ENCODE measurements around the gene CATSPER3. TPM values are rescaled to one million over a fixed set of nuclear protein-coding genes. Genes with fewer than 3 reads are reported as not detected.

Gene CATSPER3
- polyA plus RNA-seq, 1 donor (not counting 4 experiments of a cell fraction or from before 2014, with no cell fraction given) = 0.31 TPM

- no peaks in the 10 kb centered on the region for H3K4me1 ChIP-seq (ENCODE audit: control insufficient read depth, extremely low read depth, insufficient read depth, low read length)
- no peaks in the 10 kb centered on the region for H3K79me2 ChIP-seq (ENCODE audit: control insufficient read depth, insufficient read depth, low read length)
- dilution Hi-C loops (cut with MboI; ENCODE audit: extremely low pct_ligation_motif_present, low sequenced_read_pairs) = no loop called here
- no peak overlapping the region for H3K4me3 ChIP-seq (ENCODE audit: control insufficient read depth in 2 of 3, extremely low read depth in 1 of 3, insufficient read depth in 2 of 3, low read depth in 1 of 3, low read length in 3 of 3)
- no peaks in the 10 kb centered on the region for H3K9me3 ChIP-seq (ENCODE audit: control insufficient read depth, low read depth, low read length)
- H3K36me3 ChIP-seq (ENCODE audit: control insufficient read depth in 2 of 2, extremely low read depth in 1 of 2, insufficient read depth in 2 of 2, low read length in 2 of 2) = no peaks in the 10 kb centered on the region
- no peak overlapping the region for H3K4me2 ChIP-seq (ENCODE audit: control insufficient read depth, extremely low read depth, insufficient read depth, low read depth, low read length)
- H3K9me1 ChIP-seq (ENCODE audit: control insufficient read depth, extremely low read depth, insufficient read depth, low read length) = no peaks in the 10 kb centered on the region
- H2AFZ ChIP-seq (ENCODE audit: control insufficient read depth, low read length) = no peak overlapping the region
- FAIRE-seq = no peak
- no peaks in the 10 kb centered on the region for H4K20me1 ChIP-seq (ENCODE audit: control insufficient read depth, extremely low read depth, insufficient read depth, low read length)
- no peak overlapping the region for H3K27ac ChIP-seq (ENCODE audit: control insufficient read depth, insufficient read depth, low read length)
- no peaks in the 10 kb centered on the region for H3K27me3 ChIP-seq (ENCODE audit: control insufficient read depth, extremely low read depth, insufficient read depth, low read length)
- DNase-seq (ENCODE audit: low read depth, low spot score) = no peak
- no peak overlapping the region for H3K9ac ChIP-seq (ENCODE audit: control insufficient read depth, extremely low read depth, insufficient read depth, low read length)
- TF ChIP-seq, protein P1, sequence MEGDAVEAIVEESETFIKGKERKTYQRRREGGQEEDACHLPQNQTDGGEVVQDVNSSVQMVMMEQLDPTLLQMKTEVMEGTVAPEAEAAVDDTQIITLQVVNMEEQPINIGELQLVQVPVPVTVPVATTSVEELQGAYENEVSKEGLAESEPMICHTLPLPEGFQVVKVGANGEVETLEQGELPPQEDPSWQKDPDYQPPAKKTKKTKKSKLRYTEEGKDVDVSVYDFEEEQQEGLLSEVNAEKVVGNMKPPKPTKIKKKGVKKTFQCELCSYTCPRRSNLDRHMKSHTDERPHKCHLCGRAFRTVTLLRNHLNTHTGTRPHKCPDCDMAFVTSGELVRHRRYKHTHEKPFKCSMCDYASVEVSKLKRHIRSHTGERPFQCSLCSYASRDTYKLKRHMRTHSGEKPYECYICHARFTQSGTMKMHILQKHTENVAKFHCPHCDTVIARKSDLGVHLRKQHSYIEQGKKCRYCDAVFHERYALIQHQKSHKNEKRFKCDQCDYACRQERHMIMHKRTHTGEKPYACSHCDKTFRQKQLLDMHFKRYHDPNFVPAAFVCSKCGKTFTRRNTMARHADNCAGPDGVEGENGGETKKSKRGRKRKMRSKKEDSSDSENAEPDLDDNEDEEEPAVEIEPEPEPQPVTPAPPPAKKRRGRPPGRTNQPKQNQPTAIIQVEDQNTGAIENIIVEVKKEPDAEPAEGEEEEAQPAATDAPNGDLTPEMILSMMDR (optimal IDR thresholded peaks at IDR 0.05 in 1 of 3, IDR thresholded peaks at IDR 0.05 in 1 of 3, conservative IDR thresholded peaks at IDR 0.05 in 1 of 3; ENCODE audit: extremely low read depth in 1 of 3, insufficient read depth in 2 of 3, low read length in 3 of 3) = no peak
- TF ChIP-seq EZH2 (IDR thresholded peaks at IDR 0.05; ENCODE audit: low read length) = no peak
These were observed 39.6 kb downstream of the CATSPER3 start for GRCh38 chr5:135007305-135007704.

- dilution Hi-C loops (cut with MboI; ENCODE audit: extremely low pct_ligation_motif_present, low sequenced_read_pairs) = no loop called here
- DNase-seq (ENCODE audit: low read depth, low spot score) (no peak), FAIRE-seq (no peak)
- no peaks in the 10 kb centered on the region for H3K9me1 ChIP-seq (ENCODE audit: control insufficient read depth, extremely low read depth, insufficient read depth, low read length)
- H3K27me3 ChIP-seq (ENCODE audit: control insufficient read depth, extremely low read depth, insufficient read depth, low read length) = no peaks in the 10 kb centered on the region
- no peaks in the 10 kb centered on the region for H3K9me3 ChIP-seq (ENCODE audit: control insufficient read depth, low read depth, low read length)
- H3K4me1 ChIP-seq (ENCODE audit: control insufficient read depth, extremely low read depth, insufficient read depth, low read length) = no peaks in the 10 kb centered on the region
- H3K4me3 ChIP-seq (ENCODE audit: control insufficient read depth in 2 of 3, extremely low read depth in 1 of 3, insufficient read depth in 2 of 3, low read depth in 1 of 3, low read length in 3 of 3) = no peak overlapping the region
- no peak overlapping the region for H3K4me2 ChIP-seq (ENCODE audit: control insufficient read depth, extremely low read depth, insufficient read depth, low read depth, low read length)
- H3K79me2 ChIP-seq (ENCODE audit: control insufficient read depth, insufficient read depth, low read length) = no peaks in the 10 kb centered on the region
- H3K27ac ChIP-seq (ENCODE audit: control insufficient read depth, insufficient read depth, low read length) = no peak overlapping the region
- H2AFZ ChIP-seq (ENCODE audit: control insufficient read depth, low read length) = no peak overlapping the region
- no peak for TF ChIP-seq EZH2 (IDR thresholded peaks at IDR 0.05; ENCODE audit: low read length)
- TF ChIP-seq, protein P1 (optimal IDR thresholded peaks at IDR 0.05 in 1 of 3, IDR thresholded peaks at IDR 0.05 in 1 of 3, conservative IDR thresholded peaks at IDR 0.05 in 1 of 3; ENCODE audit: extremely low read depth in 1 of 3, insufficient read depth in 2 of 3, low read length in 3 of 3) = no peak
- no peaks in the 10 kb centered on the region for H4K20me1 ChIP-seq (ENCODE audit: control insufficient read depth, extremely low read depth, insufficient read depth, low read length)
- no peak overlapping the region for H3K9ac ChIP-seq (ENCODE audit: control insufficient read depth, extremely low read depth, insufficient read depth, low read length)
- no peaks in the 10 kb centered on the region for H3K36me3 ChIP-seq (ENCODE audit: control insufficient read depth in 2 of 2, extremely low read depth in 1 of 2, insufficient read depth in 2 of 2, low read length in 2 of 2)
These were observed 40.1 kb downstream of the CATSPER3 start for GRCh38 chr5:135007749-135008363.
